GM21619 (cell line): Measurements from ENCODE around the gene CENPH.
"Not testable (repeated sequence)": the region's sequence is repeated elsewhere in the genome, so short reads cannot be mapped to it uniquely, and the experiment has no call there.

Source experiments
- ATAC-seq: cut with Tn5 transposase; IDR thresholded peaks from one replicate; pipeline ENCODE4 v1.9.1; 2021; ENCODE audit not compliant: unreplicated experiment

CENPH gene

GRCh38 chr5:69245031-69245430 lies 55.6 kb downstream of the CENPH start:
- ATAC-seq, result no peak

- ATAC-seq, result no peak
Measured at GRCh38 chr5:69248019-69248418, 58.6 kb downstream of the CENPH start.

DNA sequence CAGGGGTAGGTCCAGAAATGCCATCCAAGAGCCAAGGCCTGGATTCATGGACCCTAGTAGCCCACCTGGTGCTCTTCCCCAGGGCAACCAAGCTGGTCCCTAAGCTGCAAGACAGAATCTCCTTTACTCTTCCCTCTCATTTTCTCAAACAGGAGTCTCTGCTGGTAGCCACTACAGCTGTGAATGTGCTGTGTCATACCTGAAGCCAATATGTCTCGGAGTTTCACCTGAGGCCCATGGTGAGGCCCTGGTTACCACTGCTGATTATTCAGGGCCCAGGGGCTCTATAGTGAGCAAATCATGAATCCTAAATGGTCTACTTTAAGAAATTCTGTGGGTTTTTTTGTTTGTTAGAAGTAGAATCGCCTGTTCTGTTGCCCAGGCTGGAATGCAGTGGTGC lies 61.2 kb downstream of the CENPH start:
- ATAC-seq, result no peak

GRCh38 chr5:69252437-69252836 lies 63.1 kb downstream of the CENPH start:
- ATAC-seq, result no peak

GRCh38 chr5:69255940-69256339 lies 66.6 kb downstream of the CENPH start:
- ATAC-seq, result not testable (repeated sequence)

DNA sequence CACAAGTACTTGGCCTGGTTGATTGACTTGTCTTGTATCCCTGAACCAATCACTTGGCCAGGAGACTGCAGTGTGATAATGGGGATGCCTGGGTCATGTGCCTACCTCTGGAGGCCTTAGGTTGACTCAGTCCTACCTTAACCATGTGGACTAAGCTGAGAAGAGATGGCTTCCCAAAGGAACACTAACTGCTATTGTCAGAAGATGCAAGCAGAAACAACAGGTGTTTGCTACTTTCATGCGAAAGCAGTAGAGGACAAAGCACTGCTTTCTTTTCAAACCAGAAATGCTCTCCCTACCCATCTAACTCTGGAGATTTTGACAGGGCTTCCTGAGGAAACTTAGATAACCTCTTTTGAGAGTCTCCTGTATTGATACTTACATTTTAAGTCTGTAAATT lies 68.2 kb downstream of the CENPH start:
- ATAC-seq, result no peak
